ENCODE results near the gene PYGO2.

The PYGO2 gene

DNA sequence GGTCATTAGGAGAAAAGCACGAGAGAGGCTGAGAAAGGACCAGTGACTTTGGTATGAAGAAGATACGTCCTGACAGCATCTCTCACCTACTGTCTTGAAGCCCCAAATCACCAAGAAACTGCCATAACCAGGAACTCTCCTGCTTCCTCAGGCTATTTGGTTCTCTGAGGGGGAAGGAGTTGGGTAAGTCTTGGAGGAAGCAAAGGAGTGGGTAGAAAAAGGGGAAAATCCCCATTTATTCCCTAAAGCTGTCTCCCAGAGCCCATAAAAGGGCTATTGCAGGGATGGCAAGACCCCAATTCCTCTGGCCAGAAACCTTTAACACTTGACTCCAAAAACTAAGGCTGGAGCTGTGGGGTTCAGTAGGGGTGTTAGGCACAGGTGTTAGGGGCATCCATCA is 3.5 kb downstream of the PYGO2 start:
- Histone ChIP-seq H3K4me1 (ENCODE audit: insufficient read depth, low read length) (peaks cover 59% of the 10 kb centered on the region), H3K4me3 (ENCODE audit: low read length) (no peak overlapping the region), H2AFZ (ENCODE audit: low read depth, low read length) (no peak overlapping the region), H3K36me3 (ENCODE audit: insufficient read depth, low read length) (peaks cover 16% of the 10 kb centered on the region), H3K27me3 (ENCODE audit: insufficient read depth, low read length) (no peaks in the 10 kb centered on the region), H3K9me3 (ENCODE audit: low read length) (no peaks in the 10 kb centered on the region)

DNA sequence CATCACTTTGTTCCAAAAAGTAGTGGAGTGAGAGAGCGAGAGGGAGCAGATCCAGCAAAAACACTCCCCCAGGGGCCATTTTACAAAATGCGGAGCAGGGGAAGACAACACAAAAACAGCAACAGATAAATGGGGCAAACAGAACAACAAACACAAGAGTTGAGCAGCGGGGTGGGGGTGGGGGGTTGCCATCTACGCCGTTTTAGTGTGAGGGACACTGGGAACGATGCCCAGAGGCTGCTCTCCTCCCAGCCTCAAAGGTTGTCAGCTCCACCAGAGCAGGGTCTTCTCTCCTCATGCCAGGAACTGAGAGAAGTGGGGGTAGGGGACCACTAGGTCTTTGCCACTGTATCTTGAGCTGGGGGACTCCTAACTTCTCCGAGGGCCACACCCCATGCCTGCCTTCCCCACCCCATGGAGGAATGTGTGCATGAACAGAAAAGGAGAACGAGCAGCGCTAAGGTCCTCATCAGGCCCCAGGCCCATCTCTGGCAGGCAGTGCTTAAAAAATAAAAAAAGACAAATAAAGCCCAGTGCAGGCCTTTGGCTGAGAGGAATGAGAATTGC is 4.4 kb downstream of the PYGO2 start:
- Histone ChIP-seq H3K36me3 (ENCODE audit: insufficient read depth, low read length) (peaks cover 15% of the 10 kb centered on the region), H3K4me3 (ENCODE audit: low read length) (no peak overlapping the region), H2AFZ (ENCODE audit: low read depth, low read length) (no peak overlapping the region), H3K9me3 (ENCODE audit: low read length) (no peaks in the 10 kb centered on the region), H3K27me3 (ENCODE audit: insufficient read depth, low read length) (no peaks in the 10 kb centered on the region), H3K4me1 (ENCODE audit: insufficient read depth, low read length) (peaks cover 52% of the 10 kb centered on the region)

DNA sequence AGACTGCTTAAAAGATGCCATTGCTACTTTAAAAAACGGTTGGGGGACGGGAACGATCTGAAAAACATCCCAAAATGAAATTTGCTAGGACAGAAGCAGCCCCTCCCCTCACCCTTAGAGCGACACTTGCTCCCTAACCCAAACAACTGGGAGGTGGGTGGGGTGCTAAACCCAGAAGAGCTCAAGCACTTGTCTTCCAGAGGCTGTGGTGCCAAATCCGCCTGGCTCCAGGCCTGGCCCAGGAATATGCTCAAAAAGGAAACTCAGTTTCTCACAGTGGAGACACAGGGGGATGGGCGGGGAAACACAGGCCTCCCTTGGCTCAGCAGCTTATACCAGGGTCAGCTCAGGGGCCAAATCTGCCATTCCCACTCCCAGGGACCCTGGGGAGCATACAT is 5.0 kb downstream of the PYGO2 start:
- Histone ChIP-seq H2AFZ (ENCODE audit: low read depth, low read length) (no peak overlapping the region), H3K4me3 (ENCODE audit: low read length) (peak overlapping the region; percentile 65), H3K4me1 (ENCODE audit: insufficient read depth, low read length) (peaks cover 50% of the 10 kb centered on the region), H3K9me3 (ENCODE audit: low read length) (no peaks in the 10 kb centered on the region), H3K36me3 (ENCODE audit: insufficient read depth, low read length) (peaks cover 17% of the 10 kb centered on the region), H3K27me3 (ENCODE audit: insufficient read depth, low read length) (no peaks in the 10 kb centered on the region)

DNA sequence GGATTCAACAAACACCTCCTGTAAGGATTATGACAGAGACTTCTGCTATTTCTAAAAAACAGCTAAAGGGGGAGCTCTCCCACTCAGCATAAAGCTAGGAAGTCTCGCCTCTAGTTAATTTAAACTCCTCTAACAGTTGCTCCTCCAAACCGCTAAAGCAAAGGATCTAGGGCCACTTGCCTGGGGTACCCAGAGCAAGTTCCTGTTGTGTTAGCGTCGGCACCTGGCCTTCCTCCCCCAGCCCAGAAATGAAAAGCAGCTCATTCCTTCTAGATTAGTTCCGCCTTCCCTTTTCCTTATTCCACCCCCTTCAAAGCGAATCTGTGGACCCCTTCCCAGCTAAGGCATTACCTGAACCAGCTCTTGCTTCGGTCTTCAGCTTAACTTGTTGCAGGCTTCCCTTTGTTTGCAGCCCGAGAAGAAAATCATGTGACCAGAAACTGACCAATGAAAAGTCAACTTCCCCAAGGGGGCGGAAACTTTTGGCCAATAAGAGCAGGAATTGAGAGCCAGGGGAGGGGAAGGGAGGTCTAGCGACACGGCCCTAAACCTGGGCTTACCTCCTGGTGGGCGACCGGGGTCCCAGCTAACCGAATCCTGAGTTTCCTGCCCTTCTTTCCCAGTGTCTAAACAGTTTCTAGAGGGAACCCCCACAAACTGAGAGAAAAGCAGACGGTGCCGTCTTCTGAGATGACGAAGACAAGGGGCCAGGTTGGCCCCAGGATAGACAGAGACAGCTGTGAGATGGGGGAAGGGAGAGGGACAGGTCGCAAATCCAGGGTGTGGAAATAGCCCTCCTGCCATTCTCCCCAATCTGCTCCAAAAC is 5.7 kb downstream of the PYGO2 start, which contains the start of gene PBXIP1:
Gene PBXIP1 (minus strand): TSS at position 382 of the 826 bp plus-strand sequence. CDS start 2,378 bp downstream, outside the sequence.
- peak within 1 kb of the TSS; percentile 11 for H2AFZ ChIP-seq (ENCODE audit: low read depth, low read length)
- H3K27me3 ChIP-seq (ENCODE audit: insufficient read depth, low read length): no peaks in the 10 kb centered on the region
- peak within 1 kb of the TSS; percentile 65 for H3K4me3 ChIP-seq (ENCODE audit: low read length)
- H3K36me3 ChIP-seq (ENCODE audit: insufficient read depth, low read length): peaks cover 23% of the 10 kb centered on the region
- H3K4me1 ChIP-seq (ENCODE audit: insufficient read depth, low read length): peaks cover 48% of the 10 kb centered on the region
- no peaks in the 10 kb centered on the region for H3K9me3 ChIP-seq (ENCODE audit: low read length)

DNA sequence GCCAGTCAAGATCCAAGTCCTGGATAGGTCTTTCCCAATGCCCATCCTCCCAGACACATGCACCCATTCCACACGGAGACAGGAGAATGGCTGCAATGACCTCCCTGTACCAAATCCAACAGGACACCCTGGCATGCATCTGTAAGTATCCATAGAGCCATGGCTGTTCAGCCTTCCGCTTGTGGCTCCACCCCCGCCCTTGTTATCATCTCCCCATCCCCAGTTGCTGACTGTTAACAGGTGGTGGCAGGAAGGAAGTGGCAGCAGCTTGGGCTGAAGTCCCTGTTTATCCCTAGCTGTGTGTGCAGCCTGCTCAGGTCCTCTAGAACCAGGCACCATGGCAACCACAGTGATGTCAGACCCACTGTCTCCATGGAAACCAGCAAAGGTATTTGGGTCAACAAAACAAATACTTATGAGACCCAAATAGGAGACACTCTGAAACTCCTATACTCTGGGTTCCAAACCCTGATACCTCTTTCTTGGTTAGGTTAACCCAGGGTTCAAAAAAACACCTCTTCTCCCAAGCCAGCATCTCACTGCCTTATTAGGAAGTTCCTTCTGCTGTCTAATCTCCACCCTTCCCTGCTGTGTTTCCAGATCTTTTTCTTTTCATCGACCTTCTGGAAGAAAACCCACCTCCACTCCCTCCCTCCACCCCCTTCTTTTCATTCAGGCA is 6.4 kb downstream of the PYGO2 start:
- no peaks in the 10 kb centered on the region for H3K27me3 ChIP-seq (ENCODE audit: insufficient read depth, low read length)
- no peaks in the 10 kb centered on the region for H3K9me3 ChIP-seq (ENCODE audit: low read length)
- H3K36me3 ChIP-seq (ENCODE audit: insufficient read depth, low read length): peaks cover 31% of the 10 kb centered on the region
- peaks cover 41% of the 10 kb centered on the region for H3K4me1 ChIP-seq (ENCODE audit: insufficient read depth, low read length)
- H2AFZ ChIP-seq (ENCODE audit: low read depth, low read length): no peak overlapping the region
- H3K4me3 ChIP-seq (ENCODE audit: low read length): peak overlapping the region; percentile 65

DNA sequence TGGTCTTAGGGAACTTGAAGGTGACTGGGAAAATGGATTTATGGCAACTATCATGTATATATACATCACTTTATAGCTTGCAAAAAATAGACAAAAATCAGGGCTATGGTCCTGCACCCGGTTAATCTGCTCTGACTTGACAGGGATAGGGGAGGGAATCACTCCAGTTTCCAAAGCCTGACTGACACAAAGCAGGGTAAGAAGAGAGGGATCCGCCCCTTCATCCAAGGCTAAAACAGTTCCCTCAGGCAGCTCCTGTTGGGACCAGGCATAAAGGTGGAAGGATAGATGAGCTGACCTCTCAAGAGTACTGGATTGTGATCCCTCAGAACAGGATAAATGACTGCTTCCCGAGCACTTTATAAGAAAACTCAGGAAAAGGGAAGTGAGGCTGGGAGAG is 7.0 kb downstream of the PYGO2 start:
- Histone ChIP-seq H3K4me1 (ENCODE audit: insufficient read depth, low read length) (peaks cover 41% of the 10 kb centered on the region), H3K4me3 (ENCODE audit: low read length) (peak overlapping the region; percentile 65)

DNA sequence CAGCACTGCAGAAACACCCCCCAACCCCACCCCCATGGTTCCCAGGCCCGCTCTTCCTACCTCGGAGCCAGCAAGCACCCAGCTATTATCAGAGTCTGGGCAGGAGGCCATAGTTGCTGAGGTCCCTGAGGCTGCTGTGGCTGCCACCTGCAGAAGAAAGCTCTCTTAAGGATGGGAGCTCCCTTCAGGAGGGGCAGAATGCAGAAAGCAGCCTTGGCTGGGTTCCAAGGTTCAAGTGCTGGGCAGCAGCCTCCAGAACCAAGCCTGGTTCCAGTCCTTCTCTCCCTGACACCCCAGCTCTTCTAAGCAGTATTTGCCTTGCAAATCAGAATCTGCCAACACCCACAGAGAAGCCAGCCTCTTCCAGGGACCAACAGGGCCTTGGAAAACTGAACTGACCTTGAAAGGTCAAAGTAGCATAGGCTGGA is 8.0 kb downstream of the PYGO2 start:
- Histone ChIP-seq H3K36me3 (ENCODE audit: insufficient read depth, low read length) (peaks cover 20% of the 10 kb centered on the region), H2AFZ (ENCODE audit: low read depth, low read length) (no peak overlapping the region), H3K4me3 (ENCODE audit: low read length) (no peak overlapping the region), H3K9me3 (ENCODE audit: low read length) (no peaks in the 10 kb centered on the region), H3K27me3 (ENCODE audit: insufficient read depth, low read length) (no peaks in the 10 kb centered on the region), H3K4me1 (ENCODE audit: insufficient read depth, low read length) (peaks cover 41% of the 10 kb centered on the region)

More for the DNA sequence above, 7.0 kb downstream of the PYGO2 start:
- H3K9me3 ChIP-seq (ENCODE audit: low read length): no peaks in the 10 kb centered on the region
- H3K27me3 ChIP-seq (ENCODE audit: insufficient read depth, low read length): no peaks in the 10 kb centered on the region
- peaks cover 28% of the 10 kb centered on the region for H3K36me3 ChIP-seq (ENCODE audit: insufficient read depth, low read length)
- no peak overlapping the region for H2AFZ ChIP-seq (ENCODE audit: low read depth, low read length)

DNA sequence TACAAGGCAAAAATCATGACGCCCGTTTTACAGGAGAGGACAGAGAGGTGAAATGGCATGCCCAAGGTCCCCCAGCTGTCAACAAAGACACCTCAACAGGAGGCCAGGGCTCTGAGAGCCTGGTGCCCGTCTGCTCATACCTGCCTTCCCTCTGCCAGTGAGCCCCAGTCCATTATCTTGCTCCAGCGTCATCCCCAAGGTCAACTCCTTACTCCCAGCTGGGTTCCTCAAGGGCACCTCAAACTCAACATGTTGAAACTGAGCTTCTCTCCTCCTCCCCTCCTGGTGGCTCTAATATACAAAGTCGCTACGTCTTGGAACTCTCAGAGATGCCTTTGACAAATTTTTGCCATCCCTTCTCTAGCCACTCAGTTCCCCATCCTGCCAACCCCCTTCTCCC is 8.9 kb downstream of the PYGO2 start:
- H3K27me3 ChIP-seq (ENCODE audit: insufficient read depth, low read length): no peaks in the 10 kb centered on the region
- H3K36me3 ChIP-seq (ENCODE audit: insufficient read depth, low read length): peaks cover 18% of the 10 kb centered on the region
- H3K9me3 ChIP-seq (ENCODE audit: low read length): no peaks in the 10 kb centered on the region
- H3K4me3 ChIP-seq (ENCODE audit: low read length): no peak overlapping the region
- no peak overlapping the region for H2AFZ ChIP-seq (ENCODE audit: low read depth, low read length)
- peaks cover 41% of the 10 kb centered on the region for H3K4me1 ChIP-seq (ENCODE audit: insufficient read depth, low read length)

DNA sequence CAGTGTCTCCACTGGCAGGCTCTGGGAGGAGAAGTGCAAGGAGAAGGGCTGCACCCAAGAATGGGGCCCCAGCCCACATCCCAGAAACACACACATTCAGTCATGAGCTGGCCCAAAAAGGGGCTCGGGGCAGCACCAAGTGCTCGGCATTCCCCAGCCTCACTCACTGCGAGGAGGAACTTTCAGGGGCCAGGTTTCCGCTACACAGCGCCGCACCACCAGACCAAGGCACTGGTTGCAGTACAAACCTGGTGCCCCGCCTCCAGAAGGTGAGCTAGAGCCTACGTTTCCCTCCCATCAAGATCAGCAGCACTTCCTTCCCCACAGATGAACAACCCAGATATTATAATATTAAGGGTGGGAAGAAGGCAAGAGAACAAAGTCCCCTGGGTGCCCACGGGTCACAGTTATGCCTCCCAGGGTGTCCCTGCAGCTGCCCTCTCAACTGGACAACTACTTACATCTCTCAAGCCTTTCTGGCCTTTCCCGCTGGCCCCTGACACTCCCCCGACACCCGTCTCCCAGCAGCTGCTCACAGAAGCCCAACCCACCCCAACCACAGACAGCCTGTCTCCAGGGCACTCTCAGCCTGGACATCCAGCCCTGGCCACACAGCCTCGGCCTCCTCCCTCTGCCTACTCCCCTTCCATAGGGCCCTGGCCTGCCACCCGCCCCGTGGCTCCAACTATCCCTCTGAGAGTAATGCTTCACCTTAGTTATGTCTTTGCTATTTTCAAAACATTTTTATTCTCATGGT is 9.5 kb downstream of the PYGO2 start:
- Histone ChIP-seq H2AFZ (ENCODE audit: low read depth, low read length) (no peak overlapping the region), H3K4me1 (ENCODE audit: insufficient read depth, low read length) (peaks cover 39% of the 10 kb centered on the region), H3K27me3 (ENCODE audit: insufficient read depth, low read length) (no peaks in the 10 kb centered on the region), H3K9me3 (ENCODE audit: low read length) (no peaks in the 10 kb centered on the region), H3K4me3 (ENCODE audit: low read length) (no peak overlapping the region), H3K36me3 (ENCODE audit: insufficient read depth, low read length) (peaks cover 18% of the 10 kb centered on the region)

DNA sequence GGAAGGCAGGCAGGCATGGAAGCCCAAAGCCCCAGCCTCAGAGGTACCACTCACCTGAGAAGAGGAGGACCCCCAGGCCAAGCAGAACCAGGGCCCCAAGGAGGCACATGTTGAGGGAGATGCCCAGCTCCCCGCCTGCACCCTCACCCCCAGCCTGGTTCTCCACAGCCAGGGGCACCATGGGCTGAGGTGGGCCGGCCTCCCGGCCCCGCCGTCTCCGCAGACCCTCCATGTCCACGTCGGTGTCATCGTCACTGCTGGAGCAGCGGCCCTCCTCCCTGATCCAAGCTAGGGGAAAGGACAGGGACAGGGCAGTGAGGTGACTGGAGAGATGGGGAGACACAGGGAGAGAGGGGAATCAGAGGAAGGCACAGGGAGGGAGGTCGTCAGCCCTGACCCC is 13.5 kb downstream of the PYGO2 start:
- peaks cover 30% of the 10 kb centered on the region for H3K36me3 ChIP-seq (ENCODE audit: insufficient read depth, low read length)
- H3K27me3 ChIP-seq (ENCODE audit: insufficient read depth, low read length): no peaks in the 10 kb centered on the region
- peaks cover 14% of the 10 kb centered on the region for H3K4me1 ChIP-seq (ENCODE audit: insufficient read depth, low read length)
- H3K9me3 ChIP-seq (ENCODE audit: low read length): no peaks in the 10 kb centered on the region
- no peak overlapping the region for H3K4me3 ChIP-seq (ENCODE audit: low read length)
- no peak overlapping the region for H2AFZ ChIP-seq (ENCODE audit: low read depth, low read length)

DNA sequence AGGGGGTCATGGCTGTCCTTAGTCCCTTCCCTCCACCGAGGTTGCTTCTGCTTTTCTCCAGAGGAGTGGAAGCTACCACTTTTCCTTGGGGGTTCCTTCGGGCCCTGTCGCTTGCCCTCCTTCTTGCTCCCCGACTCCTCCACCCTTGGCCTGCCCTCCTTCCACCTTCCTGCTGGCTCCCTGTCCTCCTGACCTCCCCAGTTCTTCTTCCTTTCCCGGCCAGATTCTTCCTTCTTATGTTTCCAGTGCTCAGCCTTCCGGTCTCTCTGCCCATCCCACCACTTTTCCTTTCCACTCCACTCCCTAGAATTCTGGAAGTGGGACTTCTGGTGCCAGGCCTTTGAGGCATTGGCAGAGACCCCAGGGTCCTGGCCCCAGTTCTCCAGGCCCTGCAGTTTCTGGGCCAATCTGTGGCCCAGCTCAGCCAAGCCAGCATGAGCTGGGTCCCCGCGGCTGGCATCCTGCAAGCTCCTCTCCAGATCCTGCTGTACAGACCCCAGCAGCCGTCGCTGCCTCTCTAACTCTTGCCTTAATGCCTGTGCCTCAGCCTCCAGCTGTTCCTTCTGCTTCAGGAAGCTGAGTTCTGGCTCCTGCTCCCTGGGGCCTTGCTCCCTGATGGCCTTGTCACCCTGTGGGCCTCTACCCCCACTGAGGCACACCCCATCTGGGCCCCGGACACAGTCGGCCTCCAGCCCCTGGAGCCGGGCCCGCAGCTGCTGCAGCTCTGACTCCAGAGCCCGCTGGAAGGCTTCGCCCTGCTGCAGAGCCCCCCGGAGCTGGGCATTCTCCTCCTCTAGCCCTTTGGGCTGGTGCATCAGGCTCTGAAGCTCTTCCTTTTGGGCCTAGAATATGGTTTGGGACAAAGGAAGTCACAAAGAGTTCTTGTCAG is 15.4 kb downstream of the PYGO2 start:
- Histone ChIP-seq H3K27me3 (ENCODE audit: insufficient read depth, low read length) (no peaks in the 10 kb centered on the region), H3K4me3 (ENCODE audit: low read length) (no peak overlapping the region), H3K9me3 (ENCODE audit: low read length) (no peaks in the 10 kb centered on the region), H3K4me1 (ENCODE audit: insufficient read depth, low read length) (peaks cover 29% of the 10 kb centered on the region), H2AFZ (ENCODE audit: low read depth, low read length) (no peak overlapping the region), H3K36me3 (ENCODE audit: insufficient read depth, low read length) (peaks cover 25% of the 10 kb centered on the region)
